GM19468 (cell line): ENCODE measurements around the gene PALLD.
"Not testable (repeated sequence)": the region's sequence is repeated elsewhere in the genome, so short reads cannot be mapped to it uniquely, and the experiment has no call there.

ENCODE experiments used
- ATAC-seq: cut with Tn5 transposase; IDR thresholded peaks from one replicate; pipeline ENCODE4 v1.9.1; 2021; ENCODE audit warnings: mild to moderate bottlenecking, moderate library complexity, moderate number of reproducible peaks; ENCODE audit not compliant: unreplicated experiment; ENCODE audit errors: extremely low read depth

The PALLD gene

DNA sequence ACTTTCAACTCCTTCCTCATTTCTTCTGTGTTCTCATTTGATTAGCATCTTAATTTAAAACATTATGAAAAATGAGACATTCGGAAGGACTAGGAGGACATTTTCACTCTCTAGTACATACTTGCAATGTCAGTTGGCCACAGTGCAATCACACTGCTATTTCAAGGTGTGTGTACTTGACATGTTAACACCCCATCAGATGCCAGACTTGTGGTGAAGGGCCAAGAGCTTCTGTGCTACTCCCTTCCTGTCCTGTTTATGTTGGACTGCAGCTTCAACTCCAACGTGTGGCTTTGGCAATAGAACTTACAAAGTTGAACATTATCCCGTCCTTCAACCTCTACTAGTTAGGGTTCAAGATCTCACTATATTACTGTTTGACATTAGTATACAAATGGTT lies 221.0 kb downstream of the PALLD start:
- ATAC-seq, result no peak

- no peak for ATAC-seq
Measured at GRCh38 chr4:168719725-168720124, 222.9 kb downstream of the PALLD start.

GRCh38 chr4:168720396-168720900 lies 223.6 kb downstream of the PALLD start:
- no peak for ATAC-seq

GRCh38 chr4:168722391-168722790 lies 225.5 kb downstream of the PALLD start:
- no peak for ATAC-seq

GRCh38 chr4:168723020-168723419 lies 226.2 kb downstream of the PALLD start:
- ATAC-seq, result no peak

- no peak for ATAC-seq
Measured at GRCh38 chr4:168723569-168723968, 226.7 kb downstream of the PALLD start.

DNA sequence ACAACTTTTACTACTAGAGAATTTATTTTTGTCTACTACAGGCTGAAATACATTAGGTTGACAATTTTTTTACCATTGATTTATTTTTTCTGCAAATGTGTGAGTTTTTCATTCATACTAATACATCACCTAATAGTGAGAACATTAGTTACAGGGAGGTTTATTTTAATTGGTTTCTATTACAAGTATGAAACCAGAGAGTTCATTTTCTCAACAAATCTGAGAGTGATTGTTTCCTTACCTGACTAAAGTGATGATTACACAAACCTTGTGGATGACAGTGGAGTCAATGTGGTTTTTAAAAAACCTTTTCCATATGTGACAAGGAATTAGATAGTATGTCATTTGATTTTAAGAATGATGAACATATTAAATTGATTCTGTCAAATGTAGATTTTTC lies 227.4 kb downstream of the PALLD start:
- peak; percentile 22 for ATAC-seq

GRCh38 chr4:168724686-168725411 lies 228.0 kb downstream of the PALLD start:
- ATAC-seq, result peak; percentile 9

DNA sequence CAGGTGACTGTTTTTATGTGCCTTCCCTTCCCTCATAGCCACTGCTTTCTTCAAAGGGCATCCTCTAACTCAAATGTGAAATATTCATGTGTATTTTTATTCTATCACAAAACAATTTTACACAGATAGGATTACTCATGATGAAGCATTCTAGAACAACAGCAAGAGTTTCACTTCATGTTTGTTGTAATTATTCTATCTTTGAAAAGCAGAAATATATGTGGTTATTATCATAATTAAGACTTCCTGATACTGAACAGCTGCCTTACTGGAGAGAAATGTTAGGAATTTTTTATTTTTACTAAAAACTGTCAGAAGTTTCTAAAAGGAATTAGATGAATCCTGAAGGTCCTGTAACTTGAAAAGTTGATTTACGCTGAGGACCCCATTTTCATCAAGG lies 229.1 kb downstream of the PALLD start:
- ATAC-seq, result no peak

- ATAC-seq, result not testable (repeated sequence)
Measured at GRCh38 chr4:168727181-168727580, 230.3 kb downstream of the PALLD start.

DNA sequence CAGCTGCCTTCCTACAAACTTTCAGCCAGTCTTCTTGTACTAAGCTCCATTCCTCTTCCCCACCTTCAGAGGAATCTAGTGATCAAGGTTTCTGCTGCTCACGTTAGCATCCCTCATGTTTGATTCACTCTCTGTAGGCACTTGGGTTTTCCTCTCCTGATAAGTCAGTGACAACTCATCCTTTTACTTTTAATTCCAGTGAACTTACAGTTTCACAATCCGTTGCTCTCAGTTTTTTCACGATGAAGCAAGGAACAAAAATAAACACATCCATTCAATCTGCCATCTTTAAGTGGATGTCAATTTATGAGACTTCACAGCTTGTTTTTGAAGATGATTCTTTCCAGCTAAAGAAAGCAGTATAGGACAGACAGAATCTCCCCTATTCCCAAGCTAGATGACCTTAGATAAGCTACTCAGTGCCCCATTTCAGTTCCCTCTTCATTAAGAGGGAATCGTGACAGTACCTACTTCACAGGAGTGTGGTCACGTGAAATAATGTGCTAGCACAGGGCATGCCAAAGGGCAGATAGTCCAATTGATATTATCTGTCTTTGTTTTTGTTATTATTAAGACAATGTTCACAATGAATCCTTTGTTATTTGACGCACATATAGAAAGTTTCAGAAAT lies 234.3 kb downstream of the PALLD start:
- no peak for ATAC-seq

DNA sequence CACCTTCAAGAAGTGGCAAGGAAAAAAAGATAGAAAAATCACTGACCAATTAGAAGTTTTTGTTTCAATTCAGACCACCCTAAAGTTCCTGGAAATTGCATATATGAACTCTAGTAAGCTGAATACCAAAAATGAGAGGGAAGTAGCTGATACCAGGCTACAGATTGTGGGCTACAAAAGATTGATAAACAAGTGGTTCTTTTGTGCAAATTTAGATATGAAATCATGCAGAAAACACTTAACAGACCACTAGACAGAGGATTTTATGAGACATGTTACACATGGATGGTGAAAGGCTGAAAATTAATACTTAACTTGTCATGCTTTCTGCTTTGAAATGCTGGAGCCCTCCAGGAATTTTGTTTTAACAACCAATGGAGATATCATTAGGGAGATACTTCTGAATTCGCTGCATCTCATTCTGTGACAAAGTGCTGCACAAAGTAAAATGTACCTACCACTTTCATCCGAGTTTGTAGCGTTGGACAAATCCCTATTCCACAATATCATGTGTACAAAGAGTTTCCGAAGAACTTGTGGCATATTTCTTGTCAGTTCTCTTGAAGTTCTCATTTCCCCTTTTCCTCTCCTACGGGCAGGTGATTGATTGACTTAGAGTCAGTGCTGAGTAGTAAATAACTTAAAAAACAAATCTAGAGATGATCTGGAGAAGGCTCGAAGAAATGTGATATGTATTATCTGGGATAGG lies 235.0 kb downstream of the PALLD start:
- ATAC-seq, result no peak

GRCh38 chr4:168732714-168733113 lies 235.9 kb downstream of the PALLD start:
- no peak for ATAC-seq

- no peak for ATAC-seq
Measured at GRCh38 chr4:168734703-168735678, 238.1 kb downstream of the PALLD start.

- ATAC-seq, result no peak
Measured at GRCh38 chr4:168735735-168736134, 238.9 kb downstream of the PALLD start.

GRCh38 chr4:168736860-168737805 lies 240.3 kb downstream of the PALLD start:
- ATAC-seq, result no peak

GRCh38 chr4:168737806-168738172 lies 240.9 kb downstream of the PALLD start:
- ATAC-seq, result no peak

DNA sequence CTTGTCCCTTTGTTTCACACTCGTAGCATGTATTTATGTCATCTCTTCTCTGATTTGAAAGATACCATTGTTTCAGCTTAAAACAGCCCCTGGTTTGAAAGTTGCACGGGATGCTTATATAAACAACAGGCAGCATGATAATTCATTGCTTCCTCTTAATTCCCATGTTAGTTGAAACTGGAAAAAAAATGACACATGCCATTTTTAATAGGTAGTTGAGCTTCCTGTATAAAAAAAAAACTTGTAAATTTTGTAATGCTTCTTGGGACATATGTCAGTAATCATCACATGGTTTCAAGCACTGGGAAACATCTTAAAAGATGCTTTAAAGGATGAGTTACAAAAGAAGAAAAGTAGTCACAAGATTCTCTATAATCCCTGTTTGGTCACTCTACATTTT lies 243.0 kb downstream of the PALLD start:
- no peak for ATAC-seq

DNA sequence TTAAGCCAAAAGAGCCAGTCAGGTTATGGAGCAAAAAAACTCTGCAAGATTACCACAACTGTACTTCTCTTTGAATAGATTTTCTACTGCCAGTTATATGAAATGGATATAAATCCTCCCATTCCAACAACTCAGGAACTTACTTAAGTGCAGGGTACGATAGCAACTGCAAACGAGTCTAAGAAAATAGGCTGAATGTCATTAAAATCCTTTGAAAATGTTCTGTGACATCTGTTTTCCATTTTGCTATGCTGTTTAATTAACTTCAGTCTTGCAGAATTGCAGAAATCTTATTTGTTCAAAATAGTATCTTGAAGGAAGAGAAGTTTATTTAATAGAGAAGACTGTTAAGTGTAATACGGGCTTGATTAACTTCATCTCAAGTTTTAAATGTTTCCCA lies 243.8 kb downstream of the PALLD start:
- ATAC-seq, result no peak
